Upper lobe of left lung (tissue), 4 donors: Measurements from ENCODE around the gene STARD9.

Experiments used
- CTCF ChIP-seq, 6 experiments: fragments of 450-650 bp in 4 of 6; fragments of 200-600 bp in 2 of 6; sonication (generic) in 2 of 6; IDR thresholded peaks; one replicate each; pipeline ENCODE4 v1.5.1; 2016 to 2019; ENCODE audit warnings: antibody characterized with exemption in 6 of 6
- POLR2A ChIP-seq, 4 donors: fragments of 450-650 bp; IDR thresholded peaks; one replicate each; pipeline ENCODE4 v1.5.1; 2016 to 2017; ENCODE audit warnings: antibody characterized with exemption in 4 of 4, mild to moderate bottlenecking in 2 of 4
- POLR2AphosphoS5 ChIP-seq, 2 donors: sonication (generic); formaldehyde crosslinking; IDR thresholded peaks; one replicate each; pipeline ENCODE4 v1.5.1; 2017; ENCODE audit warnings: antibody characterized with exemption in 2 of 2

GRCh38 chr15:42558739-42559138 is 16.7 kb upstream of the STARD9 start:
- TF ChIP-seq POLR2AphosphoS5 (IDR thresholded peaks at IDR 0.05), result no peak
- no peak for TF ChIP-seq CTCF (IDR thresholded peaks at IDR 0.05)
- TF ChIP-seq POLR2A (IDR thresholded peaks at IDR 0.05), result no peak
